Inflammatory macrophage treated with lipopolysaccharide for 1 hour (primary cell): ENCODE measurements around the gene ADAMTS16.
"Not testable (repeated sequence)": the region's sequence is repeated elsewhere in the genome, so short reads cannot be mapped to it uniquely, and the experiment has no call there.

ENCODE experiments used
- DNase-seq, 2 donors: peaks; one replicate each; pipeline ENCODE4 v3.0.0-alpha.2; 2020 to 2022

ADAMTS16 gene, protein sequence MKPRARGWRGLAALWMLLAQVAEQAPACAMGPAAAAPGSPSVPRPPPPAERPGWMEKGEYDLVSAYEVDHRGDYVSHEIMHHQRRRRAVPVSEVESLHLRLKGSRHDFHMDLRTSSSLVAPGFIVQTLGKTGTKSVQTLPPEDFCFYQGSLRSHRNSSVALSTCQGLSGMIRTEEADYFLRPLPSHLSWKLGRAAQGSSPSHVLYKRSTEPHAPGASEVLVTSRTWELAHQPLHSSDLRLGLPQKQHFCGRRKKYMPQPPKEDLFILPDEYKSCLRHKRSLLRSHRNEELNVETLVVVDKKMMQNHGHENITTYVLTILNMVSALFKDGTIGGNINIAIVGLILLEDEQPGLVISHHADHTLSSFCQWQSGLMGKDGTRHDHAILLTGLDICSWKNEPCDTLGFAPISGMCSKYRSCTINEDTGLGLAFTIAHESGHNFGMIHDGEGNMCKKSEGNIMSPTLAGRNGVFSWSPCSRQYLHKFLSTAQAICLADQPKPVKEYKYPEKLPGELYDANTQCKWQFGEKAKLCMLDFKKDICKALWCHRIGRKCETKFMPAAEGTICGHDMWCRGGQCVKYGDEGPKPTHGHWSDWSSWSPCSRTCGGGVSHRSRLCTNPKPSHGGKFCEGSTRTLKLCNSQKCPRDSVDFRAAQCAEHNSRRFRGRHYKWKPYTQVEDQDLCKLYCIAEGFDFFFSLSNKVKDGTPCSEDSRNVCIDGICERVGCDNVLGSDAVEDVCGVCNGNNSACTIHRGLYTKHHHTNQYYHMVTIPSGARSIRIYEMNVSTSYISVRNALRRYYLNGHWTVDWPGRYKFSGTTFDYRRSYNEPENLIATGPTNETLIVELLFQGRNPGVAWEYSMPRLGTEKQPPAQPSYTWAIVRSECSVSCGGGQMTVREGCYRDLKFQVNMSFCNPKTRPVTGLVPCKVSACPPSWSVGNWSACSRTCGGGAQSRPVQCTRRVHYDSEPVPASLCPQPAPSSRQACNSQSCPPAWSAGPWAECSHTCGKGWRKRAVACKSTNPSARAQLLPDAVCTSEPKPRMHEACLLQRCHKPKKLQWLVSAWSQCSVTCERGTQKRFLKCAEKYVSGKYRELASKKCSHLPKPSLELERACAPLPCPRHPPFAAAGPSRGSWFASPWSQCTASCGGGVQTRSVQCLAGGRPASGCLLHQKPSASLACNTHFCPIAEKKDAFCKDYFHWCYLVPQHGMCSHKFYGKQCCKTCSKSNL

DNA sequence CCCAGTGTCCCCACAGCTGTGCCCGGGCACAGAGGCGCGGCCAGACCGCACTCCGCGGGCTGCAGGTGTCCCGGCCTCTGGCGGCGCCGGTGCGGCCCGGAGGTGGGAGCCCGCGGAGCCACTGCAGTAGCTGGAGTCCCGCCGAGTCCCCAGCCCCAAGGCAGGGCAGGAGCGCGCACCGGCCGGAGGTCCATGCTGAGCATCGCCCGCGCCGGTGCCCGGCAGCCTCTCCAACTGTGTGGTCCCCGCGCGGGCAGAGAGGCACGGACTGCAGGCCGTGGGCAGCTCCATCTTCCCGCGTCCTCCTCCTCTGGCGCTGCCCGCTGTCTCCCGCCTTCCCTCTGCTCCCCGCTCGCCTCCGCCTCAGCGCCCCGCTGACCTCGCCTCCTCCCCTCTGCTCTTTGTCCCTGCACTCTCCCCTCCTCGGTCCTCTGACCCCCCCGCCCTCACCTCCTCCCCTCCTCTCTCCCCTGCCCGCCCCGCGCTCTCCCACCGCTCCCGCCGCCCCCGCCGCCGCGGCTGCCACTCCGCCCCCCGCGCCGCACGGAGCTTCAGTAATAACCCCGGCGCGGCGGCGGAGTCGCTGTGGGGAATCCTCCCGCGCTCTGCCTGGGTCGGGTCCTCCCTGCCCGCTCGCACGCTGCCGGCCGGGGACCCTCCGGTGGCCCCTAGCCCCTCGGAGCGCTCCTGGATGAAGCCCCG, at the start of gene ADAMTS16:
Gene ADAMTS16 (plus strand): TSS at position 554 of the 702 bp plus-strand sequence. CDS start 138 bp downstream, at position 692.
- no peak for DNase-seq

DNA sequence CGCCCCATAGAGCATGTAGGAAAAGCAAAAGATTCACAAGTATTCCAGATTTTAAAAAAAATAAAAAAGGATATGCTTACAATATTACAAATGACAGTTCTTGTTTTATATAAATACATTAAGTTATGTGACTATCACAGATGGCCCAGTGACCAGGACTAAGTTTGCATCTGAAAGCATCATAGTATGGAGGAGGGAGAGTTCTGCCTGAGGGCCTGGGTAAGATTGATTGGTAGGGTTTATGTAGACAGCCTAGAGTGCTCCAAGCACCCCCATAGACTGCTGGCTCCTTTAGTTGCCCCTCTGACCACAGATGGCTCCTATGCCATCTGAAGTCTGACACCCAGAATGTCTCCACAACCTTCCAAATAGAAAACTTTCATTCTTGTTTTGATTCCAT, 48.0 kb upstream of the ADAMTS16 start:
- DNase-seq, result no peak

DNA sequence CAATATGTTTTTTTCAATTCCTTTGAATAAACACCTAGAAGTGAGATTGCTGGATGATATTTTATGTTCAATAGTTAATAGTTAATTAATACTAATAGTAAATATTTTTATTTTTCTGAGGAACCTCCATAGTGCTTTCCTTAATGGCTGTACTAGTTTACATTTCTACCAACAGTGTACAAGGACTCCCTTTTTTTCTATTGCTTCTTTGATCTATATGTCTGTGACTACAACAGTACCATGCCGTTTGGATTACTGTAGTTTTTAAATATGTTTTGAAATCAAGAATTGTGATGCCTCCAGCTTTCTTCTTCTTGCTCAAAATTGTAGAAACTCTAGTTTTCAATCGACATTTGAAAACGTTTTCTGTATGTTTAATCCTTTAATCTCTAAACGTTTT, 39.5 kb upstream of the ADAMTS16 start:
- no peak for DNase-seq

DNA sequence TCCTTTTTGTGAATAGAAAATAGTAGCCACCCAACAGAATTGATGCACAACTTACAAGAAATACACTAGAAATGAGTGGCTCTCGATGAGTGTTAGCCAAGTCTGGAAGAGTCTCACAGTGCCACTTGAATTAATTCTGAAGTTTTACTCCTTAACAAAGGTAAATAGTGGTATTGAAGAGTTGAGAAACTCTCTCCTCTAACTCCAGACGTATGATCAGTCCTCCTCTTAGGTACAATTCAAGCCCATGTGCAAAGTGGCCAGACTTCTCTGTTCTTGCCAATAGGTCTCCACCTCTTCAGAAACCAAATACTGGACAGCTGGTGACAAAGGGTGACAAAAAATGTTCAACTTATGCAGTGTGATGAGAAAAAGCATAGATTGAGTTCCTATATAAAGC, 38.5 kb upstream of the ADAMTS16 start:
- DNase-seq, result no peak

DNA sequence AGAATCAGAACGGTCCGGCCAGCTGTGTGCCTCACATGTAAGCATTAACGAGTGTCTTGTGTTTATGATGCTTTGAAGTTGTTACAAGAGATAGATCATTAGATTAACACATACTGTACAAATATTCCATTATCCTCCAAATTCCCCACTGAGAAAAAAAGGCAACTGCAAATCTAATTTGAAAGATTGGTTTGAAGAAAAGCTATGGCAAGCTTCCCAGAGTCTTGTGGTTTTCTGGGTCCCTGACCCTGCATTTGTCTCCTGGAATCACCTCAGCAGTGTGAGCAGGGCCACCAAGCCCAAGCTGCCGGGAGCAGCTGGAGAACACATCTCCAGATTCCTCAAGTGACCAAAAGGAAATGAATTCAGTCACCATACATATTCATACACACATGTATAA, 36.9 kb upstream of the ADAMTS16 start:
- no peak for DNase-seq

DNA sequence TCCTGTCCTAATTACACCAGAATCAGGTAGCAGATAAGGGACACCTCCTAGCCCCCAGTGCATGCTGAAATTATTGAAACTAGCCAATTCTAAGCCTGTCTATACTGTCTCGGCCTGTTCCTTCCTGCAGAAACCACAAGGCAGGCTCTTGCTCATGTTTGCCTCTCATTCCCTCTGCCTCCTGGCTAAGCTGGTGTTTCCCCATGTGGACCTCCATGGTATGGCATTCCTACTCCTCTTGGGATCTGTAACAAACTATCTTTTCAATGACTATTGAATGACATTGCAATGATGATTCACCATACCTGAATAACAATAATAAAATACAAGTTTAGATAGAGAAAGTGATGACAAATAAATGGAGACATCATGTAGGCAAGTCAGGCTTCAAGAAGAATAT, 35.6 kb upstream of the ADAMTS16 start:
- DNase-seq, result no peak

DNA sequence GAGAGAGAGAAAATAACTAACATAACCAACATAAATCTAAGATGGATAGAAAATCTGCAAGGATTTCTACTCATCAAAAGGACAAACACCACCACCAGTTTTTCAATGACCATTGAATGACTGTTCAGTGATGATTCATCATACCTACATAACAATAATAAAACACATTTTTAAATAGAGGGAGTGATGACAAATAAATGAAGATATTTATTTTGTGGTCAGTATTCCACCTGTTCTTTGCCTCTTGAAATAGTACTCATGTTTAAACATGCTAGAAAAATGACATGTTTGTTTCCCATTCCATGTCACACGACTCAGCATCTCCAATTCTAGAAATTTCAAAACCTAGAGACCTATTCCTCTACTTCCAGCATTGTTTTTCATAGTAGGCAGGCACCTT, 34.6 kb upstream of the ADAMTS16 start:
- DNase-seq, result no peak

DNA sequence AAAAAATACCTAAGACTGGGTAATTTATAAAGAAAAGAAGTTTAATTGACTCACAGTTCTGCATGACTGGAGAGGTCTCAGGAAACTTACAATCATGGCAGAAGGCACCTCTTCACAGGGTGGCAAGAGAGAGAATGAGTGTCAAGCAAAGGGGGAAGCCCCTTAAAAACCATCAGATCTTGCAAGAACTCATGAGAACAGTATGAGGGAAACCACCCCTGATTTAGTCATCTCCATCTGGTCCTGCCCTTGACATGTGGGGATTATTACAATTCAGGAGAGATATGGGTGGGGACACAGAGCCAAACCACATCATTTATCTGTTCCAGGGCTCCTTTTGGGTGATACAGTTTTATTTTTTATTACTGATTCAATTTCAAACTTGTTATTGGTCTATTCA, 23.2 kb upstream of the ADAMTS16 start:
- DNase-seq, result no peak

DNA sequence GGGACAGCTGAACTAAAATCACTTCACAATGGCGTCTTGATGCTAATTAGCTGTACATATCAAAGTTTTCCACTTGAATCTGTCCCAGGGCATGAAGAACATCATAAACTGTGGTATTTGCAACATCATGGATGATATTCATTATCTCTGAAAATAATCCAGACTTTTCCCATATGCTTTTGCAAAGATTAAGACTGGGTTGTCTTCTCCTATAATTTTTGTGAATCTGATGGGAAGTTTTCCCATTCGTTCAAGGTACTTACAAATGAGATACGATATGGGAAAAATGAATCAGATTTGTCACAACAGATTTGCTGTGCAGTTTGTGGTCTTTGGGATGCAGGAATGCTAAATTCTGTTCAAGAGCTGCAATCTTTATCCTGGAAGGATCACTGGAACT, 17.4 kb upstream of the ADAMTS16 start:
- DNase-seq, result no peak

DNA sequence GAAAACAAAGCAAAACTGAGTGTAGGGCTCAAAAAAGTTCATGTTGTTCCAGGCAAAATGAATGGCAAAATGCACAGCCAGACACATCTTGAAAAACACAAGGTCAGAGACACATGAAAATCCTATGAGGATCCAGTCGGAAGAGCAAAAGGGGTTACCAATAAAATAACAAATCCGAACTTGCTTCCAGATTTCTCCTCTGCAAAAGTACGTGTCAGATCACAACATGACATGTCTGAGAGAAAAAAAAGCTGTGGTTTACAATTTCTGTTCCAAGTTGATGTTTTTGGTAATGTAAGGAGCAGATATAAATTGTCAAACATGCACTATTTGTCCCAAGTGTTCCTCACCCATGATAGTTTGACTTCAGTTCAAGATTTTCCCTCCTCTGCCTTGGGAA, 15.9 kb upstream of the ADAMTS16 start:
- DNase-seq, result no peak

DNA sequence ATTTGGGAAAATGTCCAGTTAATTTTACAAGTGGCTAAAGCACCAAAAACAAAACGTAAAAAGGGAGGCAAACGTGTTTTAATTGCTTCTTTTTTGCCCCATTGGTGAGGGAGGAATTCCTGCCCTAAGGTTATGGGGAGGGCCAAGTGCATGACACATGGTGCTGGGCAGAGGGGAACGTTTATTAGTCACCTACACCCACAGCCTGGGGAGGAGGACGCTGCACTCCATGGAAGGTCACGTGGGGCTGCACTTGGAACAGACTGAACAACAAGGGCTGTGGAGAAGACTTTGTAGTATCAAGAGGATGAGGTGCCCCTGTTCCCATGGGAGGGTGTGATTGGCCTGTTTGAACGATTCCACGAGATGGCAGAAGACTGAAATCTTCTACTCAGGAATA, 13.7 kb upstream of the ADAMTS16 start:
- peak in 1 of 2 donors; percentile 14 for DNase-seq

DNA sequence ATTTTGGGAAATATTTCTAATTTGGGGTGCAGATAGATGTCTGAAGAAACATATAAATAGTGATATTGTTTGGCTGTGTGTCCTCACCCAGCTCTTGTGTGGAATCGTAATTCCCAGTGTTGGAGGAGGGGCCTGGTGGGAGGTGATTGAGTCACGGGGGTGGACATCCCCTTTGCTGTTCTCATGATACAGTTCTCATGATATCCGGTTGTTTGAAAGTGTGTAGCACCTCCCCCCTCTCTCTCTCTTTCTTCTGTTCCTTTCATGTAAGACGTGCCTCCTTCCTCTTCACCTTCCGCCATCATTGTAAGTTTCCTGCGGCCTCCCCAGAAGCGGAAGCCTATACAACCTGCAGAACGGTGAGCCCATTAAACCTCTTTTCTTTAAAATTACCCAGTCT, 11.4 kb upstream of the ADAMTS16 start:
- no peak for DNase-seq

DNA sequence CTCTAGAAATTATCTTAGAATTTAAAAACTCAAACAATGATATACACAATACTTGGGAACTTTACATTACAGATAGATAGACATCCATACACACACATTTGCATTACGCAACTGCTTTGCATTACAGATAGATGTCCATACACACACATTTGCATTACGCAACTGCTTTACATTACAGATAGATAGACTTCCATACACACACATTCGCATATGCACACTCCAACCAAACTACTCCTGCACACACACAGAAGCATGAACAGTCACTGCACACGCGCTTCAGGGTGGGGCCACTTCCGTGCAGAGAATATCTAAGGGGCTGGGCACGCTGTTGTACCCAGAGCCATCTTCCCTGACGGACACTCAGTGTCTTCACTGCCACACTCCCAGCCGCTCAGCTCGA, 7.9 kb upstream of the ADAMTS16 start:
- DNase-seq, result no peak

DNA sequence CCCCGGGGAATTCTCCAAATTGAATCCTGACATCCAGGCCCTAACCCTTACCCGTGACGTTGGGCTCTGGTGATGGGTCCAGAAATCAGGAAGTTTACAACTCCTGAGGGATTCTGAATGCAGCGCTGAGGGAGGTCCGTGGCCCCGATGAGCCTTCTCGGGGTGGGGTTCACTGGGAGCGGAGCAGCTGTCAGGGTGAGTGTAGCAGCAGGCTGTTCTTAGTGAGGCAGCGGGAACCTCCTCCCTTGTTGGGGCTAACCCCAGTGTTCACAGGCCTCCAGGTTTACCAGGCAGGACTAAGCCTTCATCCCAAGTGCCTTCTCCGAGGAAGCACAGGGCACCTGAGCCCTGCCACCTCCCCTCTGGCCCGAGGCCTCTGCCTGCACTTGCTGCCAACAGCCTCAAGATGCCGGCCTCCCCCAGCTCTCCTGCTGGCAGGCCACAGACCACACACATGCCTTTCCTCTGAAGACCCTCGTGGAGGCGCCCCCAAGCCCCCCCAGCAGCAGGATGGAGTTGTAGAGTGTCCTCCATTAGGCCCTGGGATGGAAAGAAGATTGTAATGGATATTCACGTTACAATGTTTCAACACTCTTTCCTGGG, 7.3 kb upstream of the ADAMTS16 start:
- DNase-seq, result no peak

DNA sequence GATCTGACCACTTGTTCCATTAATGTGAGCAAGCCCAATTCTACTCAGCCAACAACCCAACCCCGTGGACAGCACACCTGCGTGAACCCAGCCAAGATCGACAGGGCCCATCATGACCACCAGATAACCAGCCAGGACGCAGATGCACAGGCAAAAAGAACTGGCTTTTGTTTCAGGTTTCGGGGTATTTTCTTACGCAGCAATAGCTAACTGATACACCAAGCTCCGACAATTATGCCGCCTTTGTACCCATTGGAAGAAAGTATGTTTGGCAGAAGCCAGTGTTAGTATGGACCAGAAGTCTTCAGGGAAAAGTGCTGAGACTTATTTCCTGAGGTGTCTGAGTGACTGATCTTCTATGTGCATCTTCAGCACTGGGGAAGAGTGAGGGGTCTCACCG, 6.0 kb upstream of the ADAMTS16 start:
- no peak for DNase-seq

DNA sequence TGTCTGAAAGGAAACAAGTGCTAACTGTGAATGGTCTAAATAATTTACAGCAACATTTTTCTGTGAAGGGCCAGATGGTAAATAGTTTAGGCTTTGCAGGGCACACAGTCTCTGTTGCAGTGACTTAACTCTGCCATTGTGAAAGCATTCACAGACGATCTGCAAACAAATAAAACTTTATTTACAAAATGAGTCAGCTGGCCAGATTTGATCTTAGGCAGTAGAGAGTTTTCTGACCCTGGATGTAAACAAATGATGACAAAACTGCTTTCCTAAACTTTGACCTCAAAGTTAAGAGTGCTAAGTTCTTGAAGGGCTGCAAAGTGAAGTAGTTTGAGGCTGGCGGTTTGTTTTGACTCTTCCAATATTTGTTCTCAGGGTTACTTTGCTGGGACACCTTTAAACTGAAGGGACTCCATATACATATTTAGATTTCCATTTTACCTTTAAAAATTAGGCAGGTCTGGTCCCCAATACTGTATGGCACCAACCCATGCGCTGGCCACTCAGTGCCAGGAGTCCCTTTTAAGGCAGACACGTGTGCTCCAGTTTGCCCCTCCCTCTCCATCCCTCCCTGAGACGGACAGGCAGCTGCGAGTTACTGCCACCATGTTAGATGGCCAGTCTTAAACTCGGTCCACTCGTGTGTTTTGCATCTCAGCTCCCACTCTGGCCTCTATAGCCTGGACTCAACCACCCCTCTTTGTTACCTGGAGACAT, 4.0 kb upstream of the ADAMTS16 start:
- DNase-seq, result no peak

DNA sequence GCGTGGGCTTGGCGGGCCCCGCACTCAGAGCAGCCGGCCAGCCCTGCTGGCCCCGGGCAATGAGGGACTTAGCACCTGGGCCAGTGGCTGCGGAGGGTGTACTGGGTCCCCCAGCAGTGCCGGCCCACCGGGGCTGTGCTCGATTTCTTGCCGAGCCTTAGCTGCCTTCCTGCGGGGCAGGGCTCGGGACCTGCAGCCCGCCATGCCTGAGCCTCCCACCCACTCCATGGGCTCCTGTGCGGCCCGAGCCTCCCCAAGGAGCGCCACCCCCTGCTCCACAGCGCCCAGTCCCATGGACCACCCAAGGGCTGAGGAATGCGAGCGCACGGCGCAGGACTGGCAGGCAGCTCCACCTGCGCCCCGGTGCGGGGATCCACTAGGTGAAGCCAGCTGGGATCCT, 2.3 kb upstream of the ADAMTS16 start:
- not testable (repeated sequence) for DNase-seq

DNA sequence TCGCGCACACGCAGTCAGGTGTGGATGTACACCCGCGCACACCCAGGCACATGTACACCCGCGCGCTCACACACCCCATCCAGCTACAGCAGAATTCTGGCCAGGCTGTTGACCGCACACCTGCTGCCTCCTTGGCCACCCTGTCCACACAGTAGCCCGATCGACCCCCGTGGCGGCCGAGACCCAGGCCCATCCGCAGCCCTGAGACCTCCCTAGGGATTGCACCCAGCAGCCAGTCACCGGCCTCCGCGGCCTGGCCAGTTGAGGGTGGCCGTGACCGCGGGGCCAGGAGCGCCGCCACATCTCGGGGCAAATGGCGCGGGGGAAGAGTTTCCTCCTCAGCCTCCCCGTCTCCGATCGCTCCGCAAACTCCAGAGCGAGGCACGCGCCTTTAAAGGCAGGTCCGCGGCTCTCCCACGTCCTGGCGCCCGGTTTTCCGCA, 774 bp upstream of the ADAMTS16 start:
- no peak for DNase-seq

DNA sequence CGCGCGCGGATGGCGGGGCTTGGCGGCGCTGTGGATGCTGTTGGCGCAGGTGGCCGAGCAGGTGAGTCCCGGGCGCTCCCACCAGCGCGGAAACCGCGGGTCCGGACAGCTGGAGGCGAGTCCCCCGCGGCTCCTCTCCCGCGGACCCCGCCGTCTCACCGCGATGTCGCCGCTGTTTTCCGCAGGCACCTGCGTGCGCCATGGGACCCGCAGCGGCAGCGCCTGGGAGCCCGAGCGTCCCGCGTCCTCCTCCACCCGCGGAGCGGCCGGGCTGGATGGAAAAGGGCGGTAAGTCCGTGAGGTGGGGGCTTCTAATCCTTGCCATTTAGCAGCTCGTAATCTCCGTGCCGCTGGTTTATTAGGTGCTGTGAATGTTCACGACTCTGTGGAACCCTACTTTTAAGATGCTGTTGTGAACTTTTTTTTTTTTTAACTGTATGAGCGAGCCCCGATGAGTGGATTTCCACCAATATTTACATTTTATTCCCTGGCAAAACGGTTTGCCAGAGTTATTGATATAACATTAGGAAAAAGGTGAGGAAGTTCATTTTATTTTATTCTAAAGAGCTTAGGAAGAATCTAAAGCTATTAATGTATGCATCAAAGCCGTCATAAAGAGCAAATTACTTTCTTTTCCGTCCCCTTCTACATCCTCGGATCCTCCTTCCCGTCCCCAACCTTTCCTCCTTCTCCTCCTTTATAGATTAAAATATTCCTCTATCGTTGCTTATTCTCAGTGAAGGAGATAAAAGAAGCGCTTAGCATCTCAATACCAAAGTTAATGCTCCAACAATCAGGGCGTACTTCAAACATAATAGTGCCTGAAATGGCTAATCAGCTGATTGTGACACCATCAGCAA, 579 bp downstream of the ADAMTS16 start:
- no peak for DNase-seq

DNA sequence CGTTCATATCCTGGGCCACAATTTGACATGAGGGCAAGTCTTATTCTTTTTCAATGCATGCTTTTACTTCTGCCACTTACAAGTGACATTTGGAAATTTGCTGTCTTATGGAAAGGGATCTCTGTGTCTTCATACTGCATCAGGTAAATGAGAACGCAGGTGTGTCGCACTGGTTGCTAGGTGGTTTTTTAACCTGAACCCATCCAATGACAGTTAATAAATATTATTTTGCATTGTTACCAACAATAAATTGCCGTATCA, 1.1 kb downstream of the ADAMTS16 start:
- no peak for DNase-seq
